HL-60/S4 treated with retinoic acid at 250 ng/mL for 4 days and 3 days (cell line): ENCODE measurements around the gene ADAM10.
"Not testable (repeated sequence)": the region's sequence is repeated elsewhere in the genome, so short reads cannot be mapped to it uniquely, and the experiment has no call there.

Experiments used
- in situ Hi-C: fragments of 300-500 bp; cut with MboI; formaldehyde crosslinking; loops from 2 replicates; pipeline ENCODE4 v1.7.0; 2022; ENCODE audit warnings: low sequenced_read_pairs

The ADAM10 gene

DNA sequence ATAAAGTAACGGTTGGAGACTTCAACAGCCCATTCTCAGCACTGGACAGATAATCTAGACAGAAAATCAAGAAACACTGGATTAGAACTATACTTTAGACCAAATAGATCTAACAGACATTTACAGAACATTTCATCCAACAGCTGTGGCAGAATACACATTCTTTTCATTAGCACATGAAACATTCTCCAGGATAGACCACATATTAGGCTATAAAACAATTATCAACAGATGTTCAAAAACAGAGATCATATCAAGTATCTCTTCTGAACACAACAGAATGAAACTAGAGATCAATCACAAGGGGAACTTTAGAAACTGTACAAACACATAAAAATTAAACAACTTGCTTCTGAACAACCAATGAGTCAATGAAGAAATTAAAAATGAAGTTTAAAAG, 133.3 kb downstream of the ADAM10 start:
- in situ Hi-C loops: no loop called here

DNA sequence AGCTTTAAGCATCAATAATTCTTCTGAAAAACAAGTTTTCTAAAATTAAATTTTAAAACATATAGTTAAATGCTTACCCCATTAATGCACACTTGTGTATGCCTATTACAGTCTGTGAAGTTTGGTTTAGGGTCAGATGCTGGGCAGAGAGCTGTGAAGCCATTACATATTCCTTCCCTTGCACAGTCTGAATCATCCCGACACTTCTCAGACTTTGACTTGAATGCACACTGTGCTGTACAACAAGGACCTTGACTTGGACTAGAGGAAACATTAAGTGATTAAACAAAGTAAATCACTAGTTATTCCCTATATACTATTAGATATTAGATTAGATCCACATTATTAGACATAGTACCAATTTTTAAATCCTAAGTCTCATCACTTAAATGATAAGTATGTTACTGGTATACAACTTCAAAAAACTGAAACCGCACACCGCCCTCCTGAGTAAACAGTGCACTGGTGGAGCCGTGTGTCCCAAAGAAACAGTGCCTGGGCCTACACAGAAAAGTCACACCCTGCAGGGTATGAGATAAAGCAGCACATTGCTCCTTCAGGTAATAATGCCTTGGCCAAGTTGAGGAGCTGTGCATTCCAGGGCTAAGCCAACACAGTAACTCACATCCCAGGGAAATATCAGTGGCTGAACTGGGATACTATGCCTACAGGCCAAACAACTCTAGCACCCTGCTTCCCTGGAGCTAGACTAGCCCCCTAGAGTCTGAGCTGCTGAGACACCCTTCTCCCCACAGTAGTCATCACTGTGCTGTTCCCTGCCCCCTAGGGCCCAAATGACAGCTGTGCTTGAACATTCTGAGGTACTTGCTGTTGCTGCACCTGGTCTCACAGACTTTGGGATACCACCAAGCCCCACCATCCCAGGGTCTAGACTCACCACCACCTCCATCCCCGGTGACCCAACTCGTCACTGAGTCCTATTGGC, 137.5 kb downstream of the ADAM10 start:
- in situ Hi-C loops: no loop called here

DNA sequence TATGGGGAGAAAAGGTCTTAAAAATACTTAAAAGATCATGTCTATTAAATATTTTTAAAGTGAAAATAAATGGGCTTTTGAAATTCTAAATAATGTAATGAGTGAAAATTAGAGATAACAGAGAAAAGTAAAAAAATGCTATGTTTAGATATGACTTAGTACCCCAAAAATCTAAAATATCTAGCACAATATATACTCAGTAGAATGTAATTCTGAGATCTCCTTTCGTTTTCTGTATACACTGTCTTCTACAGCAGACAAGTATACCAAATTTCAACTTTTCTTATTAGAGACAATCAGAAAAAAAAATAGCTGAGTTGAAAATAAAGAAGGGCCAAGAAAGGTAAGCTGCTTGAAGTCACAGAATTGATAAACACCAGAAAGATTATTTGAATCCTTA, 140.8 kb downstream of the ADAM10 start:
- in situ Hi-C loops: no loop called here

DNA sequence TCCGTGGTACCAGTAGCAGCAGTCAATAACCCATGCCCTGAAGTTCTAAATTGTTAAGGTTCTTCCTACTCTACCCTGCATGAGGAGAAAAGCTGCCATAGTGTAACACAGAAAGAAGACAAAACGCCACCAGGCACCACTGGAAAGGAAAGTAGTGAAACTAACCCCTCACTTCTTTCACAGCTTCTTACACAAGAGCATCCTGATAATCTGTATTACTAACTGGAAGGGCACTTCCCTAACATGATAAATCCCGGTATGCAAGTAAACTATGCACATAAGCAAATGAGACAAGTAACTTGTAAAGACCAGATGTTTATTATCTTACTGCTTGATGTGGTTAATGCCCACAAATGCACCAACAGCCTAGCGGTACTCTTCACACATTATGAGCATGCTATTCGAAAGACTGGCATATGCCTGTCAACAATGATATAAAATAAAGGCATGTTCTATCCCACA, 141.3 kb downstream of the ADAM10 start:
- in situ Hi-C loops: no loop called here

- in situ Hi-C loops: no loop called here
Observed at GRCh38 chr15:58606577-58607080, 142.9 kb downstream of the ADAM10 start.

DNA sequence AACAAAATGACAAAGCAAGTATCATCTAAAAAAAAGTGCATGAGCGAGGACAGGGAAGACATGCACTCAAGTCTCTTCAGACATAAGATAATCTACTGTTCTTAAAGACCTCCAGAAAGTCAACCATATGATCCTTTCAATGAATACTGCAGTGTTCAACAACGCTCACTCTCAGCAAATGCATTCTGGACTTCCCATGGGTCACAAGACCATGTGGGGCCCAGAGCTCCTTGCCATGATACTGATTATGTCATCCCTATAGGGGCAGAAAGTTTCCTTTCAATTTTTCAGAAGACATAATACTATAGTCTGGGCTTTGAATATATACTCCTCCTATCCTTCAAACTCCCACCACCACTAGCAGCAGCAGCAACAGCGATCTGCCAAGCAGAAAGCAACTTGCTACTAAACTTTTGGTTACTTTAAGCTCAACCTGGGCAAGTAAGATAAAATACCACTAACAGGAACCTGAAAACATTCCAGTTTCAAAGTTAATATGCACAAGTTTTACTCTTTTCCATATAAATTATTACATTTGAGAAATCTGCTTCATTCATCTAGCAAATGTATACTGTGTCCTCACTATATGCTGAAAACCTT, 143.5 kb downstream of the ADAM10 start:
- in situ Hi-C loops: no loop called here

GRCh38 chr15:58604455-58604923, 145.0 kb downstream of the ADAM10 start:
- in situ Hi-C loops: no loop called here

- in situ Hi-C loops: not testable (repeated sequence)
Observed at GRCh38 chr15:58603927-58604326, 145.6 kb downstream of the ADAM10 start.

GRCh38 chr15:58602823-58603222, 146.7 kb downstream of the ADAM10 start:
- in situ Hi-C loops: no loop called here

GRCh38 chr15:58598829-58599210, 150.7 kb downstream of the ADAM10 start:
- in situ Hi-C loops: no loop called here

GRCh38 chr15:58597943-58598828, 151.3 kb downstream of the ADAM10 start:
- in situ Hi-C loops: no loop called here

GRCh38 chr15:58595516-58596263, 153.8 kb downstream of the ADAM10 start:
- in situ Hi-C loops: no loop called here

- in situ Hi-C loops: no loop called here
Observed at GRCh38 chr15:58594898-58595297, 154.6 kb downstream of the ADAM10 start.

DNA sequence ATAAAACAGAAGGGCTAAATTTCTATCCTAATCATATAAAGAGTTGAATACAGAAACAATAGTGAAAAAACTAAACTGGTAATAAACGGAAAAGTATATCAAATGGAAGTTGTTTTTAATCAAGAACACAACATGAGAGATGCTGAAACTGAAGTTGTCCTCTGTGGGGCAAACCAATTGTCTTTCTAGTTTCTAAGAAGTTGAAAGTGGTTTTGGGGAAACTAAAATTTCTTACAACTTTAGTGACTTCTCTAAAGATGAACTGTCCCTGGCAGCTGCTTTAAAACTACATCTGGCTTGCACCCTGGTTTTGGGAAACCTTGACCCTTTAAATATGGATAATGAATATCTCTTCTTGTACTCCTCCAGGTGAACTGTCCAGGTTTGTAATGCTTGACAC, 155.6 kb downstream of the ADAM10 start:
- in situ Hi-C loops: no loop called here

GRCh38 chr15:58590926-58591325, 158.6 kb downstream of the ADAM10 start:
- in situ Hi-C loops: no loop called here

DNA sequence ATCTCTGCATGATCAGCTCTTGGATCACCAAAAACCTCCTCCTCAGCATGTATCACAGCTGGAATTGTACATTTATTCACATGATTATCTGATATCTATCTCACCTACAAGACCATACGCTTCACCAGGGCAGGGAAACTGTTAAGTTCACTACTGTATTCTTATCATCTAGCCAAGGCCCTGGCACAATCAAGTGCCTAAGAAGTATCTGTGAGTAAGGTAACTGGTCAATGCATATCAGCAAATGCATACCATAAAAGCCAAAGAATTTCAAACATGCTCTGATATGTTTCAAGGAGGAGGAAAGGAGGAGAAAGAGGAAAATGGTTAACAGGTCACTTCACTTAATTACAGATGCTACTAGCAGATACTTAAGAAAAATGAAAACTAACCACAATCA, 159.3 kb downstream of the ADAM10 start:
- in situ Hi-C loops: no loop called here

DNA sequence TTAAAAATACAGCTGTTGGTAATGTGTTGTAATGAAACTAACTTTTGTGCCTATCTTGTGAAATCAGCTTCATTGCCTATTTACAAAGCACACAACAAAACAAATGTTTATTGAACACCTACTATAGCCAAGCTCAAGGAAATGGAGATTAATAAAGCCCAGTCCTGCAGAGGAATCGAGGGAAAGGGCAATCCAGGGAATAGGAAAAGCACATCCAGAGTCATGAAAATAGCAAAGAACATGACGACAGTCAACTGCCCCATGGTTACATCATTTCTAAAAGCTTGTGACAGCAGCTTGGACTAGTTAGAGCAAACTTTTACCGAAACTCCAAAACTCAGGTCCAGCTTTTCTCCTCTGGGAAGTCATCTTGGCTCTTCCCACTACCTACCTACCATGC, 160.5 kb downstream of the ADAM10 start:
- in situ Hi-C loops: no loop called here

- in situ Hi-C loops: no loop called here
Observed at GRCh38 chr15:58588096-58588495, 161.4 kb downstream of the ADAM10 start.

DNA sequence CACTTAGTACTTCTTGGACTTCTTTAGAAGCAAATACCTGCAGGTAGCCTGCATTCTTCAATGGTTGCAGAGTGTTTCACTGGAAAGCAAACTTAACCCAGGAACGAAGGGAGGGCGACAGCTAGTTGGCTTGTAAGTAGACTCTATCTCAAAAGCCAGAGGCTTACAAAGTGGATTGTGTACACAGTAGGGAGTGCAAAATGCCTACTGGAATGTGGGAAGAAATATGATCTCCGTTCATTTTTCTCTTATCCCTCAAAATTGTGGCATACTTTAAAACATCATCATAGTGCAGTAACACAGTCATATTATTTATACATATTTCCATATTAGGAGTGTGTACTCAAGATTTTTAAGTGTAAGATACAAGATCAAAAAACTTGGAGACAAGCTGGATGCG, 162.0 kb downstream of the ADAM10 start:
- in situ Hi-C loops: no loop called here
